Measurements from ENCODE around the gene GPR3.

GRCh38 chr1:27361553-27361952 is 30.9 kb upstream of the GPR3 start:
- TF ChIP-seq CTCF (IDR thresholded peaks at IDR 0.05) (no peak), POLR2A (IDR thresholded peaks at IDR 0.05; ENCODE audit: low read length) (no peak), FOSL2 (IDR thresholded peaks at IDR 0.05) (no peak), FOSL2 (CRISPR knock-in tag; IDR thresholded peaks at IDR 0.05) (no peak), USF2 (IDR thresholded peaks at IDR 0.05) (no peak), JUN (IDR thresholded peaks at IDR 0.05) (no peak), SREBF2 (IDR thresholded peaks at IDR 0.05) (no peak), MAX (IDR thresholded peaks at IDR 0.05) (no peak), POLR2AphosphoS2 (conservative IDR thresholded peaks at IDR 0.05; ENCODE audit: low read length) (no peak), RCOR1 (IDR thresholded peaks at IDR 0.05; ENCODE audit: low read depth, low read length) (no peak), CEBPB (IDR thresholded peaks at IDR 0.05) (no peak)

Measured in A549 (cell line).